MM.1S (cell line): ENCODE measurements around the gene NPW.
A peak's percentile ranks its signal among the peaks of the same experiment; 100 is the strongest.

Experiments used
- DNase-seq: peaks from one replicate; pipeline ENCODE4 v3.0.0-alpha.2; 2015
- H2AFZ ChIP-seq: fragments of 300-600 bp; sonication (generic); 2 replicates; pipeline ENCODE4 v1.6.0; 2016; ENCODE audit warnings: antibody characterized with exemption, low read length
- H3F3A ChIP-seq: fragments of 300-600 bp; sonication (generic); 2 replicates; pipeline ENCODE4 v1.6.1; 2016; ENCODE audit warnings: mild to moderate bottlenecking, antibody characterized with exemption, low read length, moderate library complexity, mixed read lengths; ENCODE audit not compliant: insufficient read depth
- H3K27ac ChIP-seq: fragments of 300-600 bp; sonication (generic); 2 replicates; pipeline ENCODE4 v1.5.1; 2016; ENCODE audit warnings: mild to moderate bottlenecking, low read length
- H3K27me3 ChIP-seq: fragments of 300-600 bp; sonication (generic); replicated peaks from 2 replicates; pipeline ENCODE4 v1.6.0; 2016; ENCODE audit warnings: low read length; ENCODE audit not compliant: insufficient read depth
- H3K36me3 ChIP-seq: fragments of 300-600 bp; sonication (generic); replicated peaks from 2 replicates; pipeline ENCODE4 v1.6.1; 2016; ENCODE audit warnings: mild to moderate bottlenecking, low read length, mixed read lengths; ENCODE audit not compliant: insufficient read depth
- H3K4me1 ChIP-seq: fragments of 300-600 bp; sonication (generic); 2 replicates; pipeline ENCODE4 v1.6.1; 2016; ENCODE audit warnings: low read length, mixed read lengths
- H3K4me2 ChIP-seq: fragments of 300-600 bp; sonication (generic); 2 replicates; pipeline ENCODE4 v1.6.0; 2016; ENCODE audit warnings: low read depth, low read length
- H3K4me3 ChIP-seq: fragments of 300-600 bp; sonication (generic); 2 replicates; pipeline ENCODE4 v1.5.1; 2016; ENCODE audit warnings: low read length, mixed read lengths
- H3K79me2 ChIP-seq: fragments of 300-600 bp; sonication (generic); 2 replicates; pipeline ENCODE4 v1.6.1; 2016; ENCODE audit warnings: mixed run types, low read length, mixed read lengths
- H3K9ac ChIP-seq: fragments of 300-600 bp; sonication (generic); 2 replicates; pipeline ENCODE4 v1.6.1; 2016; ENCODE audit warnings: low read length, mixed read lengths
- H3K9me2 ChIP-seq: fragments of 300-600 bp; sonication (generic); replicated peaks from 2 replicates; pipeline ENCODE4 v1.6.1; 2016; ENCODE audit warnings: mild to moderate bottlenecking, low read length, mixed read lengths; ENCODE audit not compliant: insufficient read depth
- H3K9me3 ChIP-seq: fragments of 300-600 bp; sonication (generic); replicated peaks from 2 replicates; pipeline ENCODE4 v1.6.1; 2016; ENCODE audit warnings: mild to moderate bottlenecking, low read length, mixed read lengths; ENCODE audit not compliant: insufficient read depth
- H4K20me1 ChIP-seq: fragments of 300-600 bp; sonication (generic); 2 replicates; pipeline ENCODE4 v1.6.1; 2016; ENCODE audit warnings: mild to moderate bottlenecking, low read length, moderate library complexity, mixed read lengths; ENCODE audit not compliant: insufficient read depth
- CTCF ChIP-seq: fragments of 300-600 bp; sonication (generic); IDR thresholded peaks from 2 replicates; pipeline ENCODE4 v1.5.1; 2016; ENCODE audit warnings: antibody characterized with exemption, low read length, mixed read lengths
- EZH2 ChIP-seq: fragments of 300-600 bp; sonication (generic); optimal IDR thresholded peaks from 2 replicates; pipeline ENCODE3; 2017; ENCODE audit warnings: low read depth, mild to moderate bottlenecking, antibody characterized with exemption, low read length, mixed read lengths
- EZH2phosphoT487 ChIP-seq: fragments of 300-600 bp; sonication (generic); IDR thresholded peaks from 2 replicates; pipeline ENCODE4 v1.6.1; 2018; ENCODE audit warnings: antibody characterized with exemption, low read length

Gene NPW

GRCh38 chr16:1973461-1974156 is 46.0 kb upstream of the NPW start:
- H2AFZ ChIP-seq: no peak overlapping the region
- H3K79me2 ChIP-seq: peaks cover 23% of the 10 kb centered on the region
- no peak for DNase-seq
- H3F3A ChIP-seq: peaks cover 4% of the 10 kb centered on the region; the same call in 1 of the 2 replicates
- no peaks in the 10 kb centered on the region for H3K9me3 ChIP-seq
- no peaks in the 10 kb centered on the region for H3K9me2 ChIP-seq
- no peaks in the 10 kb centered on the region for H3K27me3 ChIP-seq
- H4K20me1 ChIP-seq: no peaks in the 10 kb centered on the region
- no peak overlapping the region for H3K9ac ChIP-seq
- 0 out of 2 replicates have a peak, but pooled peaks cover 3% of the 10 kb centered on the region for H3K4me1 ChIP-seq
- no peaks in the 10 kb centered on the region for H3K36me3 ChIP-seq
- H3K27ac ChIP-seq: no peak overlapping the region
- H3K4me3 ChIP-seq: no peak overlapping the region
- peak overlapping the region; percentile 89; the same call in 1 of the 2 replicates for H3K4me2 ChIP-seq
- no peak for TF ChIP-seq EZH2phosphoT487
- TF ChIP-seq CTCF: no peak
- no peak for TF ChIP-seq EZH2

- TF ChIP-seq EZH2phosphoT487: no peak
- TF ChIP-seq CTCF: no peak
- TF ChIP-seq EZH2: no peak
- no peaks in the 10 kb centered on the region for H4K20me1 ChIP-seq
These were observed 45.2 kb upstream of the NPW start for GRCh38 chr16:1974157-1975070.

GRCh38 chr16:1975432-1976215 is 44.0 kb upstream of the NPW start:
- Histone ChIP-seq H3K9me2 (no peaks in the 10 kb centered on the region), H2AFZ (no peak overlapping the region), H3K4me1 (0 out of 2 replicates have a peak, but pooled peaks cover 3% of the 10 kb centered on the region), H3K27me3 (peaks cover 9% of the 10 kb centered on the region), H3F3A (peaks cover 4% of the 10 kb centered on the region; the same call in 1 of the 2 replicates), H3K4me2 (no peak overlapping the region), H3K27ac (no peak overlapping the region), H3K4me3 (no peak overlapping the region), H3K9me3 (no peaks in the 10 kb centered on the region), H3K79me2 (peaks cover 23% of the 10 kb centered on the region), H4K20me1 (no peaks in the 10 kb centered on the region), H3K36me3 (no peaks in the 10 kb centered on the region), H3K9ac (no peak overlapping the region)
- no peak for TF ChIP-seq EZH2phosphoT487
- no peak for TF ChIP-seq CTCF
- no peak for TF ChIP-seq EZH2
- DNase-seq: no peak

More at GRCh38 chr16:1974157-1975070, 45.2 kb upstream of the NPW start:
- no peak overlapping the region for H3K27ac ChIP-seq
- no peaks in the 10 kb centered on the region for H3K27me3 ChIP-seq
- H3F3A ChIP-seq: peaks cover 4% of the 10 kb centered on the region; the same call in 1 of the 2 replicates
- H3K4me3 ChIP-seq: no peak overlapping the region
- DNase-seq: no peak
- H3K4me2 ChIP-seq: no peak overlapping the region
- H3K9ac ChIP-seq: no peak overlapping the region
- H3K79me2 ChIP-seq: peaks cover 23% of the 10 kb centered on the region
- H3K9me3 ChIP-seq: no peaks in the 10 kb centered on the region
- H2AFZ ChIP-seq: no peak overlapping the region
- no peaks in the 10 kb centered on the region for H3K9me2 ChIP-seq
- H3K4me1 ChIP-seq: 0 out of 2 replicates have a peak, but pooled peaks cover 3% of the 10 kb centered on the region
- no peaks in the 10 kb centered on the region for H3K36me3 ChIP-seq
